GM12878 (cell line): ENCODE results near the gene RPS19BP1. TPM values are rescaled to one million over a fixed set of nuclear protein-coding genes. Genes with fewer than 3 reads are reported as not detected.
A peak's percentile ranks its signal among the peaks of the same experiment; 100 is the strongest.

Experiments
- ATAC-seq: fragments of 200-7000 bp; cut with Tn5 transposase; 3 replicates; pipeline ENCODE4 v1.9.1; 2020; ENCODE audit warnings: mild to moderate bottlenecking, moderate library complexity
- BruUV-seq: library from RNA; stranded (reverse); fragments of 400-500 nt; replicated peaks from 2 replicates; lab custom pipeline; 2021; lab: Mats Ljungman, UMichigan
- CTCF ChIA-PET: fragments of 300-600 bp; sonication (Branson Sonifier 250); formaldehyde crosslinking; extraction: SDS; loops from one replicate; lab custom pipeline; 2021; ENCODE audit warnings: inconsistent platforms; lab: Yijun Ruan, JAX
- POLR2A ChIA-PET: fragments of 350-600 bp; formaldehyde crosslinking; extraction: SDS; loops from one replicate; lab custom pipeline; 2021; ENCODE audit warnings: inconsistent platforms; lab: Charles Lee
- RAD21 ChIA-PET: fragments of 300-600 bp; sonication (Branson Sonifier 250); formaldehyde crosslinking; loops from one replicate; lab custom pipeline; 2023; ENCODE audit warnings: antibody characterized with exemption; ENCODE audit not compliant: unreplicated experiment; lab: Charles Lee
- SMC1A ChIA-PET: fragments of 300-600 bp; sonication (Branson Sonifier 250); formaldehyde crosslinking; loops from one replicate; lab custom pipeline; 2023; ENCODE audit not compliant: unreplicated experiment, uncharacterized antibody; lab: Charles Lee
- DNase-seq: peaks from one replicate; pipeline ENCODE4 v3.0.0-alpha.2; 2011; ENCODE audit warnings: low read depth, low spot score
- FAIRE-seq: peaks from 3 replicates; lab custom pipeline; 2011; peaks lifted over from hg19 to GRCh38; lab: Jason Lieb, UNC
- H2AFZ ChIP-seq: 2 replicates; pipeline ENCODE4 v1.6.0; 2011; ENCODE audit warnings: low read depth, low read length, control low read depth; ENCODE audit not compliant: control insufficient read depth
- H3K27ac ChIP-seq: 2 replicates; pipeline ENCODE4 v1.5.1; 2011; ENCODE audit warnings: control low read depth; ENCODE audit not compliant: control insufficient read depth, insufficient read depth
- H3K27me3 ChIP-seq, 2 experiments: replicated peaks in 1 of 2; 2 replicates each; pipeline versions ENCODE4 v1.6.0 to v1.6.1; 2011; ENCODE audit warnings: low read length in 1 of 2; ENCODE audit not compliant: control insufficient read depth in 2 of 2, insufficient read depth in 2 of 2
- H3K36me3 ChIP-seq, 2 experiments: 2 replicates each; pipeline ENCODE4 v1.5.1; 2011; ENCODE audit warnings: low read length in 1 of 2; ENCODE audit not compliant: control insufficient read depth in 2 of 2, insufficient read depth in 2 of 2
- H3K4me1 ChIP-seq: 2 replicates; pipeline ENCODE4 v1.6.1; 2011; ENCODE audit warnings: mild to moderate bottlenecking, low read length, moderate library complexity, mixed read lengths; ENCODE audit not compliant: control insufficient read depth, insufficient read depth
- H3K4me2 ChIP-seq: 2 replicates; pipeline ENCODE4 v1.6.0; 2011; ENCODE audit warnings: control low read depth; ENCODE audit not compliant: control insufficient read depth, insufficient read depth
- H3K4me3 ChIP-seq: fragments of 200-600 bp; sonication (generic); 2 replicates; pipeline ENCODE4 v1.5.1; 2016
- H3K79me2 ChIP-seq: 2 replicates; pipeline ENCODE4 v1.6.0; 2011; ENCODE audit warnings: low read length; ENCODE audit not compliant: control insufficient read depth, insufficient read depth
- H3K9ac ChIP-seq: 2 replicates; pipeline ENCODE4 v1.8.0; 2011; ENCODE audit warnings: low read length, control low read depth, mixed read lengths; ENCODE audit not compliant: control insufficient read depth, insufficient read depth
- H3K9me3 ChIP-seq: replicated peaks from 3 replicates; pipeline ENCODE4 v1.5.1; 2011; ENCODE audit warnings: mild to moderate bottlenecking, low read length; ENCODE audit not compliant: control insufficient read depth, insufficient read depth
- H4K20me1 ChIP-seq: 2 replicates; pipeline ENCODE4 v1.6.0; 2011; ENCODE audit not compliant: control insufficient read depth, insufficient read depth
- BRCA1 ChIP-seq: IDR thresholded peaks from 2 replicates; pipeline ENCODE4 v1.6.1; 2011; ENCODE audit warnings: low read depth, low read length, improper control_type of control experiment
- ETV6 ChIP-seq, 2 experiments: fragments of 450-650 bp in 1 of 2; IDR thresholded peaks in 1 of 2; conservative IDR thresholded peaks in 1 of 2; 2 replicates each; pipeline ENCODE4 v1.6.1; 2014; ENCODE audit warnings: antibody characterized with exemption in 1 of 2, borderline replicate concordance in 1 of 2, low read depth in 1 of 2, mild to moderate bottlenecking in 1 of 2, moderate library complexity in 1 of 2
- POU2F2 ChIP-seq: IDR thresholded peaks from 3 replicates; pipeline ENCODE4 v1.6.1; 2011; ENCODE audit warnings: low read depth, mild to moderate bottlenecking, low read length, borderline replicate concordance
- RBBP5 ChIP-seq: fragments of 200-600 bp; sonication (generic); conservative IDR thresholded peaks from 2 replicates; pipeline ENCODE4 v1.6.1; 2016
- RFX5 ChIP-seq: IDR thresholded peaks from 2 replicates; pipeline ENCODE4 v1.6.1; 2011; ENCODE audit warnings: low read depth, low read length, improper control_type of control experiment
- RUNX3 ChIP-seq: IDR thresholded peaks from 2 replicates; pipeline ENCODE4 v1.6.1; 2012; ENCODE audit warnings: low read length, inconsistent platforms
- SRF ChIP-seq, 2 experiments: IDR thresholded peaks; 2 replicates each; pipeline ENCODE4 v1.6.1; 2011; ENCODE audit warnings: low read depth in 2 of 2, low read length in 2 of 2, mild to moderate bottlenecking in 1 of 2, moderate library complexity in 1 of 2
- WGBS: methylation state at CpG from one replicate; pipeline ENCODE4 v1.1.6; 2016; ENCODE audit warnings: low lambda C conversion rate; ENCODE audit not compliant: insufficient replicate concordance, insufficient coverage; ENCODE audit errors: missing lambda C conversion rate; 5-methylcytosine and 5-hydroxymethylcytosine counted together
- in situ Hi-C: fragments of 300-500 bp; cut with MboI; formaldehyde crosslinking; loops from 9 replicates; pipeline ENCODE4 v1.14.3; 2018; ENCODE audit warnings: mixed read lengths
- intact Hi-C: fragments of 100-400 bp; cut with micrococcal nuclease; formaldehyde crosslinking; loops from one replicate; pipeline ENCODE4 v1.14.2; 2022; ENCODE audit not compliant: unreplicated experiment
- polyA plus RNA-seq, 11 experiments: library from polyadenylated mRNA; depleted of rRNA in 4 of 11; unstranded in 6 of 11; stranded (reverse) in 5 of 11; fragments of >200 nt; fragmentation: Nextera tagmentation in 4 of 11; fragmentation: Illumina TruSeq in 1 of 11; extraction: Ambion mirVana in 4 of 11; extraction: Trizol in 1 of 11; gene quantifications; 1 replicate in 1 of 11; 2 replicates in 10 of 11; pipeline versions ENCODE4 v1.2.1 to v1.2.3, GENCODE V29; 2011 to 2016; ENCODE audit warnings: inconsistent platforms in 2 of 11, missing spikeins in 2 of 11, low read depth in 1 of 11
- total RNA-seq, 4 experiments: library from RNA; depleted of rRNA in 3 of 4; stranded (reverse); fragments of >200 nt in 3 of 4; fragmentation: Illumina TruSeq in 1 of 4; extraction: Trizol in 1 of 4; gene quantifications; 2 replicates each; pipeline versions ENCODE4 v1.2.1 to v1.2.3, GENCODE V29; 2013 to 2021
- TF ChIP-seq, protein P1 (sequence below): IDR thresholded peaks from 2 replicates; pipeline ENCODE4 v1.6.1; 2011; ENCODE audit warnings: borderline replicate concordance, low read depth, mild to moderate bottlenecking, moderate library complexity, mixed read lengths, low read length; ENCODE audit not compliant: insufficient read depth; ENCODE audit errors: extremely low read length
- TF ChIP-seq, protein P2 (sequence below): IDR thresholded peaks from 2 replicates; pipeline ENCODE4 v1.6.1; 2011; ENCODE audit warnings: mild to moderate bottlenecking, low read depth, low read length, moderate library complexity; ENCODE audit not compliant: insufficient replicate concordance
- TF ChIP-seq, protein P3 (sequence below): IDR thresholded peaks from 2 replicates; pipeline ENCODE4 v1.6.1; 2011; ENCODE audit warnings: borderline replicate concordance, low read depth, mild to moderate bottlenecking, moderate library complexity, low read length; ENCODE audit not compliant: insufficient read depth, poor library complexity, severe bottlenecking

The RPS19BP1 gene
- total and polyA plus RNA-seq, 10 of the 15 experiments (the other 5 are each of a cell fraction or from before 2014, with no cell fraction given): 2.7 to 206 (median 78.6) TPM

DNA sequence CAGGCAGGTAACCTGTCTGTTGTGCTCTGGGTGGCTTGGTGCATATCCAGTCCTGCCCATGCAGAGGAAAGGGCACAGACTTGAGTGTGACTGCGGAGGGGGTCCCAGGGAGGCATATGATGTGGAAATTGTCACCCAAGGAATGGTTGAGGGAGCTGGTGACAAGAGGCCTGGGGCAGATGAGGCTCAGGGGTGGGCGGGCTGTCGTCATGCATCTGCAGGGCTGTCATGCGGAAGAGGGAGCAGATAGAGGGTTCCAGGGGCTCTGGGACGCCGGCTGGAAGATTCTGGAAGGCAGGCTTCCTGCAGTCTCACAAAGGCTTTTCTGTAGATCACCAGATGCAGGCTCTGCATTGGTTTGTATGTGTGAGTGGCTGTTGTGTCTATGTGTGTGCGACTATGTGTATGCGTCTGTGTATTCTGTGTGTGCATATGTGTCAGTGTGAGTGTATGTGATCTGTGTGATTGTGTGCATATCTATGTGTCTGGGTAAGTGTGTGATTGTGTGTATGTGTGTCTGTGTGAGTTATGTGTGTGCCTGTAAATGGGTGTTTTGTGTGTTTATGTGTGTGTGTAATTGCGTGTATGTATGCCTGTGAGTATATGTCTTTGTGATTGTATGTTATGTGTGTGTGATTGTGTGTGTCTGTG lies 30.4 kb upstream of the RPS19BP1 start:
- 46% methylated on average over 9 of the region's 9 CpGs for WGBS
- no peak overlapping the region for H2AFZ ChIP-seq
- no peak overlapping the region for H3K4me3 ChIP-seq
- SMC1A ChIA-PET: interaction anchor here (1.7 kb wide), 1 partner anchor 462 kb away, joined by 4 read pairs; no protein-coding TSS in a partner anchor
- no peaks in the 10 kb centered on the region for H3K79me2 ChIP-seq
- DNase-seq: no peak
- H3K9ac ChIP-seq: no peak overlapping the region
- BruUV-seq: no TSS peak
- CTCF ChIA-PET: interaction anchor here (1.1 kb wide), 1 partner anchor 462 kb away, joined by 5 read pairs; no protein-coding TSS in a partner anchor
- TF ChIP-seq, protein P1, sequence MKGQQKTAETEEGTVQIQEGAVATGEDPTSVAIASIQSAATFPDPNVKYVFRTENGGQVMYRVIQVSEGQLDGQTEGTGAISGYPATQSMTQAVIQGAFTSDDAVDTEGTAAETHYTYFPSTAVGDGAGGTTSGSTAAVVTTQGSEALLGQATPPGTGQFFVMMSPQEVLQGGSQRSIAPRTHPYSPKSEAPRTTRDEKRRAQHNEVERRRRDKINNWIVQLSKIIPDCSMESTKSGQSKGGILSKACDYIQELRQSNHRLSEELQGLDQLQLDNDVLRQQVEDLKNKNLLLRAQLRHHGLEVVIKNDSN: no peak
- TF ChIP-seq ETV6 (conservative IDR thresholded peaks at IDR 0.05 in 1 of 2, IDR thresholded peaks at IDR 0.05 in 1 of 2; ENCODE audit: borderline replicate concordance in 1 of 2, low read depth in 1 of 2) (no peak), BRCA1 (no peak), POU2F2 (no peak), RBBP5 (no peak), SRF (IDR thresholded peaks at IDR 0.05; ENCODE audit: low read depth in 2 of 2, low read length in 2 of 2) (no peak), RFX5 (no peak), RUNX3 (no peak)
- TF ChIP-seq, protein P2, sequence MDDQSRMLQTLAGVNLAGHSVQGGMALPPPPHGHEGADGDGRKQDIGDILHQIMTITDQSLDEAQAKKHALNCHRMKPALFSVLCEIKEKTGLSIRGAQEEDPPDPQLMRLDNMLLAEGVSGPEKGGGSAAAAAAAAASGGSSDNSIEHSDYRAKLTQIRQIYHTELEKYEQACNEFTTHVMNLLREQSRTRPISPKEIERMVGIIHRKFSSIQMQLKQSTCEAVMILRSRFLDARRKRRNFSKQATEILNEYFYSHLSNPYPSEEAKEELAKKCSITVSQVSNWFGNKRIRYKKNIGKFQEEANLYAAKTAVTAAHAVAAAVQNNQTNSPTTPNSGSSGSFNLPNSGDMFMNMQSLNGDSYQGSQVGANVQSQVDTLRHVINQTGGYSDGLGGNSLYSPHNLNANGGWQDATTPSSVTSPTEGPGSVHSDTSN: peak; percentile 27
- TF ChIP-seq, protein P3, sequence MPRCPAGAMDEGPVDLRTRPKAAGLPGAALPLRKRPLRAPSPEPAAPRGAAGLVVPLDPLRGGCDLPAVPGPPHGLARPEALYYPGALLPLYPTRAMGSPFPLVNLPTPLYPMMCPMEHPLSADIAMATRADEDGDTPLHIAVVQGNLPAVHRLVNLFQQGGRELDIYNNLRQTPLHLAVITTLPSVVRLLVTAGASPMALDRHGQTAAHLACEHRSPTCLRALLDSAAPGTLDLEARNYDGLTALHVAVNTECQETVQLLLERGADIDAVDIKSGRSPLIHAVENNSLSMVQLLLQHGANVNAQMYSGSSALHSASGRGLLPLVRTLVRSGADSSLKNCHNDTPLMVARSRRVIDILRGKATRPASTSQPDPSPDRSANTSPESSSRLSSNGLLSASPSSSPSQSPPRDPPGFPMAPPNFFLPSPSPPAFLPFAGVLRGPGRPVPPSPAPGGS: peak; percentile 96
- TF ChIP-seq, all 136 proteins: peak for 2
- no peak overlapping the region for H3K27ac ChIP-seq
- H3K4me1 ChIP-seq: no peaks in the 10 kb centered on the region
- H3K9me3 ChIP-seq: no peaks in the 10 kb centered on the region
- intact Hi-C loops: no loop called here
- no peaks in the 10 kb centered on the region for H4K20me1 ChIP-seq
- ATAC-seq (no peak), FAIRE-seq (peak; percentile 49)
- in situ Hi-C loops: no loop called here
- RAD21 ChIA-PET: interaction anchor here (1.5 kb wide), 1 partner anchor 462 kb away, joined by 8 read pairs; no protein-coding TSS in a partner anchor
- peaks cover 4 to 5% of the 10 kb centered on the region in 2 experiments; a peak in 3 of 4 replicates for H3K27me3 ChIP-seq
- H3K36me3 ChIP-seq: no peaks in the 10 kb centered on the region
- H3K4me2 ChIP-seq: no peak overlapping the region
- POLR2A ChIA-PET: no interaction called here
